ENCODE data around the gene CTRL.

Gene CTRL

GRCh38 chr16:67907397-67908180 lies 24.1 kb downstream of the CTRL start:
- TF ChIP-seq, protein P1, sequence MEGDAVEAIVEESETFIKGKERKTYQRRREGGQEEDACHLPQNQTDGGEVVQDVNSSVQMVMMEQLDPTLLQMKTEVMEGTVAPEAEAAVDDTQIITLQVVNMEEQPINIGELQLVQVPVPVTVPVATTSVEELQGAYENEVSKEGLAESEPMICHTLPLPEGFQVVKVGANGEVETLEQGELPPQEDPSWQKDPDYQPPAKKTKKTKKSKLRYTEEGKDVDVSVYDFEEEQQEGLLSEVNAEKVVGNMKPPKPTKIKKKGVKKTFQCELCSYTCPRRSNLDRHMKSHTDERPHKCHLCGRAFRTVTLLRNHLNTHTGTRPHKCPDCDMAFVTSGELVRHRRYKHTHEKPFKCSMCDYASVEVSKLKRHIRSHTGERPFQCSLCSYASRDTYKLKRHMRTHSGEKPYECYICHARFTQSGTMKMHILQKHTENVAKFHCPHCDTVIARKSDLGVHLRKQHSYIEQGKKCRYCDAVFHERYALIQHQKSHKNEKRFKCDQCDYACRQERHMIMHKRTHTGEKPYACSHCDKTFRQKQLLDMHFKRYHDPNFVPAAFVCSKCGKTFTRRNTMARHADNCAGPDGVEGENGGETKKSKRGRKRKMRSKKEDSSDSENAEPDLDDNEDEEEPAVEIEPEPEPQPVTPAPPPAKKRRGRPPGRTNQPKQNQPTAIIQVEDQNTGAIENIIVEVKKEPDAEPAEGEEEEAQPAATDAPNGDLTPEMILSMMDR (IDR thresholded peaks at IDR 0.05) = no peak

DNA sequence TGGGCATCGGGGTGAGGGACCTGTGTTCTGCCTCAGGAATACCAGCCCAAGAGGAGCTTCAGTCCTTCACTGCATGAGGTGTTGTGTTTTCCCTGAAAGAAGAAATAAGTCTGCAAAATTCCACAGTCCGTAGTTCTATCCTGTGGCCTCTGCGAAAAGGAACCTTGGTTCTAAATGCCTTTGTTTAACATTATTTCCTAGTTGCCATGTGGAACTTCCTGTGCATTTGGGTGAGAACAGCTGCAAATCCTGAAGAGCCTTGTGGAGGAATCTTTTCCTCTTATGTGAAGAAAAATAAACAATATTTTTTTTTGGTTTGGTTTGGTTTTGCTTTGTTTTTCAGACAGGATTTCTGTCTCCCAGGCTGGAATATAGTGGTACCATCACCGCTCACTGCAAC lies 28.8 kb downstream of the CTRL start:
- TF ChIP-seq, protein P1 (IDR thresholded peaks at IDR 0.05) = no peak

GRCh38 chr16:67901734-67902133 lies 29.9 kb downstream of the CTRL start:
- TF ChIP-seq, protein P1 (IDR thresholded peaks at IDR 0.05) = no peak

GRCh38 chr16:67897231-67897630 lies 34.4 kb downstream of the CTRL start:
- TF ChIP-seq, protein P1 (IDR thresholded peaks at IDR 0.05) = no peak

DNA sequence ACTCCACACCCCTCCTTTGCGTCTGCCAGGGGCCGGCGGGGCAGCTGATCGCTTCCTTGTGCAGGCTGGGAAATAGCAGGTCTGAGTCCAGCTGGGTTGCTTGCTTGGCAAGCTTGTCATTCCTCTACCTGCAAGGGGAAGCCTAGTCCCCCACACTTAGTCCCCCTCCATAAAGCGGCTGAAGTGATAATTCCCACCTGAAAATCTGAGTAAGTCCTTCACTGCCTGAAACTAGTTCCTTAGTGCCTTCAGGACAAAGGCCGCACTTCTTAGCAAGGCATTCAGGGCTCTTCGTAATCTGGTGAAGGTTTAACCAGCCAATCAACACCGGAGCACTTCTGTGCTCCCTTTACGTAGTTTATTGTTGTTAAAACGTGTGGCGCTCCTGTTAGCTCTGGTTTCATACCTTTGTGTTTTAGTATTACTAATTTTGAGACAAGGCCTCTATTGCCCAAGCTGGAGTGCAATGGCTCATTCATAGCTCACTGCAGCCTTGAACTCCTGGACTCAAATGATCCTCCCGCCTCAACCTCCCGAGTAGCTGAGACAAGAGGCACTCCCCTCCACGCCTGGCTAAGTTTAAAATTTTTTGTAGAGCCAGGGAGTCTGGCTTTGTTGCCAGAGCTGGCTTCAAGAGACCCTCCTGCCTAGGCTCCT lies 37.8 kb downstream of the CTRL start:
- TF ChIP-seq, protein P1 (IDR thresholded peaks at IDR 0.05) = no peak

GRCh38 chr16:67892899-67893742 lies 38.5 kb downstream of the CTRL start, which contains the start of gene PSKH1:
Gene PSKH1 (plus strand): TSS chr16:67893254. CDS start chr16:67908750, 15,496 bp downstream.
- TF ChIP-seq, protein P1 (IDR thresholded peaks at IDR 0.05) = no peak

DNA sequence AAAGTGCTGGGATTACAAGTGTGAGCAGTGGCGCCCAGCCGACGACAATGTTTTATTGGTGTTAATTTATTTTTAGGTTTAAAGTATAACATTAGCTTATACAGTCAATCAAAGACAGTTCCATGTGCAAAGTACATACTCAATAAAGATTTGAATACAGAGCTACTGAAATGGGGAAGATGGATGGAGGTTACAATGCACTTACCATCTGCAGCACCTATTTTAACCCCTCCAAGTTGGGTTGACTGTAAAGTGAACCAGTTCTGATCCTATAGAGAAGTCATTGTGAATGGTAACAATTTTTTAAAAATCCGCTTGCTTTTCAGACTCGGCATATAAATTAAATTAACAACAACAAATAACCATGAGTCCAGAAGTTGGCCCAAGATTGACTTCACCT lies 39.3 kb downstream of the CTRL start:
- TF ChIP-seq, protein P1 (IDR thresholded peaks at IDR 0.05) = no peak

Measured in LNCAP (cell line).